HUES64 (cell line): Measurements from ENCODE around the gene DDX19B.
"Not testable (repeated sequence)": the region's sequence is repeated elsewhere in the genome, so short reads cannot be mapped to it uniquely, and the experiment has no call there.

Experiments used
- H3K27ac ChIP-seq: 2 replicates; pipeline ENCODE4 v1.7.0; 2013; ENCODE audit warnings: low read depth, low read length, inconsistent platforms
- H3K27me3 ChIP-seq: 2 replicates; pipeline ENCODE4 v1.6.1; 2013; ENCODE audit warnings: mild to moderate bottlenecking, low read length; ENCODE audit not compliant: insufficient read depth
- H3K36me3 ChIP-seq: 2 replicates; pipeline ENCODE4 v1.6.1; 2013; ENCODE audit warnings: mild to moderate bottlenecking, low read length; ENCODE audit not compliant: insufficient read depth
- H3K4me1 ChIP-seq: 2 replicates; pipeline ENCODE4 v1.6.1; 2013; ENCODE audit warnings: mild to moderate bottlenecking, low read length, moderate library complexity; ENCODE audit not compliant: insufficient read depth
- H3K4me3 ChIP-seq: 2 replicates; pipeline ENCODE4 v1.5.1; 2013; ENCODE audit warnings: mild to moderate bottlenecking, low read length, moderate library complexity
- H3K9ac ChIP-seq: 2 replicates; pipeline ENCODE4 v1.6.1; 2013; ENCODE audit warnings: mild to moderate bottlenecking, low read depth, low read length
- H3K9me3 ChIP-seq: 2 replicates; pipeline ENCODE4 v1.6.1; 2013; ENCODE audit warnings: low read depth, low read length; ENCODE audit not compliant: insufficient read depth
- WGBS: fragments of 150-250, 120-280 bp; methylation state at CpG from one replicate; pipeline ENCODE4 v1.1.7; 2013; ENCODE audit warnings: missing lambda C conversion rate; 5-methylcytosine and 5-hydroxymethylcytosine counted together

The DDX19B gene

DNA sequence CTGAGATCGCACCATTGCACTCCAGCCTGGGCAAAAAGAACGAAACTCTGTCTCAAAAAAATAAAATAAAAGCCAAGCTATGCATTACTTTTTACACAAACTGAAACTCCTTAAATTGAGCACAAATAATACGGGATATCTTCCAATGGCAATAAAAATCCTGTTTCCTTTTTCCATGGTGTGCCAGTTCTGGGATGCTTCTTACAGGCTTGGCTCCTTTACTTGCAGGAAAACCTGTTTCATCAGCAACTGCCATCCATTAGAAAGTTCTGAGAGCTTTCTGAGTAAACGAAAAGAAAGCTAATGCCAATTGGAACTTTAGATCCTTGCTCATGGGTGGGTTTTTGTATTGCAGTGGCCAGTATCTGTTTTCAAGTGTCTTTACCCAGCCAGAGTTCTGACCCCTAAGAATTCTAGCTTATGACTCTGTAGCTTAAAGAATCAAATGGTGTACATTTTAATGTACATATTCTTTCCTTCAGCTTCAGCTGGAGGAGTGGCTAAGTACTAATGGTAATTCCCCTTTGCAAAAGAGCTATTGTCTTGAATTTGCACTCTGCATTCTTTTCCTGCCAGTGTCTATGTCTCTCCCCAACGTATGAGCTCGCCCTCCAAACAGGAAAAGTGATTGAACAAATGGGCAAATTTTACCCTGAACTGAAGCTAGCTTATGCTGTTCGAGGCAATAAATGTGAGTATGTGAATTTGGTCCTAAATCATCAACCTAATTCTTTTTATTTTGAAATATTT lies 26.2 kb downstream of the DDX19B start:
- Histone ChIP-seq H3K4me1 (no peaks in the 10 kb centered on the region), H3K4me3 (no peak overlapping the region), H3K27me3 (no peaks in the 10 kb centered on the region), H3K36me3 (peaks cover 59% of the 10 kb centered on the region), H3K9ac (no peak overlapping the region), H3K9me3 (no peaks in the 10 kb centered on the region), H3K27ac (no peak overlapping the region)
- 92% methylated on average over 6 of the region's 7 CpGs for WGBS

DNA sequence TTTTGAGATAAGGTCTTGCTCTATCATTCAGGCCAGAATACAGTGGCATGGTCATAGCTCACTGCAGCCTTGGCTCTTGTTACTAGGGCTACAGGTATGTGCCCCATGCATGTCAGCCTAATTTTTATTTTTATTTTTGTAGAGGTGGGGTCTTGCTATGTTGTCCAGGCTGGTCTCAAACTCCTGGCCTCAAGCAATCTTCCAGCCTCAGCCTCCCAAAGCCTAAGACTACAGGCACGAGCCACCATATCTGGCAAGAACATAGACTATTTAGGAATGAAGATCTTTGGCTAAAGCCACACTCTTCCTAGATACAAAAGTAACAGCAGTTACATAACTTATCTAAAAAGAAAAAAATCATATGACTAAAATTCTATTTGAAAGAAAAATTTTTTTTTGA lies 32.1 kb downstream of the DDX19B start:
- no peaks in the 10 kb centered on the region for H3K9me3 ChIP-seq
- H3K4me1 ChIP-seq: no peaks in the 10 kb centered on the region
- no peak overlapping the region for H3K4me3 ChIP-seq
- 92% methylated on average over 1 of the region's 1 CpG for WGBS
- peaks cover 71% of the 10 kb centered on the region for H3K36me3 ChIP-seq
- no peak overlapping the region for H3K27ac ChIP-seq
- H3K9ac ChIP-seq: no peak overlapping the region
- no peaks in the 10 kb centered on the region for H3K27me3 ChIP-seq

DNA sequence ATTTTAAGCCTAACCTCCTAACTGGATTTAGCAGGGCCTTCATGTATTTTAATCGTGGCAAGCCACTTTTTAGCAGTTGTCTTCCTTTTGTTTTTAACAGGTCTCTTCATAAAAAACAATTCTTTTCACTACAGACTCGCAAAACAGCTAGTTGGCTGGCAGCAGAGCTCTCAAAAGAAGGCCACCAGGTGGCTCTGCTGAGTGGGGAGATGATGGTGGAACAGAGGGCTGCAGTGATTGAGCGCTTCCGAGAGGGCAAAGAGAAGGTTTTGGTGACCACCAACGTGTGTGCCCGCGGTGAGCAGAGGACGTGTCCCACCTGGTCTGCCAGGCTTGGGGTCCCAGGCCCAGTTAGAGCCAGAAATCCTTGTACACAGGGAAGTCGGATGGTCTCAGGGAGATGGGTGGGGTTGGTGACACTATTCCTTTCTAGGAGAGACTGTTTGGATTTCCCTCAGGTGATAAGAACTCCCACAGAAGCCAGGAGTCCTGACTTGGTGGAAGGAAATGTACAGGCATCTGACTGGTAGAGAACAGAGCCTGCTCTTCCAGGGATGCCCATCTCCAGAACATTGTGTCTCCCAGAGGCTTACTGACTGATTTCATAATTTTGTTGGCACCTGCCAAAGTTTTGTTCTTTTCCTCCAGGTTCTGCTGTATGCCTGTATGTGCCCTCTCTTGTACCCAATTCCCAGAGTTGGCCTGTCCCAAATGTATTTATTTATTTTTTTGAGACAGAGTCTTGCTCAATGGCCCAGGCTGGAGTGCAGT lies 32.8 kb downstream of the DDX19B start:
- H3K36me3 ChIP-seq: peaks cover 76% of the 10 kb centered on the region
- no peak overlapping the region for H3K27ac ChIP-seq
- no peak overlapping the region for H3K9ac ChIP-seq
- H3K4me3 ChIP-seq: no peak overlapping the region
- no peaks in the 10 kb centered on the region for H3K27me3 ChIP-seq
- 82% methylated on average over 9 of the region's 9 CpGs for WGBS
- no peaks in the 10 kb centered on the region for H3K9me3 ChIP-seq
- no peaks in the 10 kb centered on the region for H3K4me1 ChIP-seq

- WGBS: 93% methylated on average over 4 of the region's 12 CpGs
- H3K27me3 ChIP-seq, H3K4me3 ChIP-seq, H3K27ac ChIP-seq, H3K9me3 ChIP-seq, H3K4me1 ChIP-seq, H3K9ac ChIP-seq: not testable (repeated sequence)
- peaks cover 74% of the 10 kb centered on the region for H3K36me3 ChIP-seq
These were observed 33.7 kb downstream of the DDX19B start for GRCh38 chr16:70332728-70333127.

DNA sequence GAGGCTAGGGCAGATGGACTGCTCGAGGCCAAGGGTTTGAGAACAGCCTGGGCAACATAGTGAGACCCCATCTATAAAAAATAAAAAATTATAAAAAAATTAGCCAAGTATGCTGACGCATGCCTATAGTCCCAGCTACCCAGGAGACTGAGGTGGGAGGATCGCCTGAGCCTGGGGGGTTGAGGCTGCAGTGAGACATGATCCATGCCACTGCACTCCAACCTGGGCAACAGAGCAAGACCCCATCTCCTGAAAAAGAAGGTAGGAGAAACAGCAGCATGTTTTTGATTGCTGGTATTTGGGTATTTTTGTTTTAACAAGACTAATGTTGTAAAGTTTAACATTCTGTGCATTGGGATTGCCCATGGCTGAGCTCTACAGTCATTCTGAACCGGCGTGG lies 38.8 kb downstream of the DDX19B start:
- H3K27me3 ChIP-seq: no peaks in the 10 kb centered on the region
- no peaks in the 10 kb centered on the region for H3K9me3 ChIP-seq
- H3K27ac ChIP-seq: no peak overlapping the region
- H3K4me1 ChIP-seq: no peaks in the 10 kb centered on the region
- no peak overlapping the region for H3K4me3 ChIP-seq
- no peak overlapping the region for H3K9ac ChIP-seq
- peaks cover 36% of the 10 kb centered on the region for H3K36me3 ChIP-seq
- over 99% methylated on average over 5 of the region's 5 CpGs for WGBS

GRCh38 chr16:70341600-70341999 lies 42.6 kb downstream of the DDX19B start:
- 83% methylated on average over 4 of the region's 4 CpGs for WGBS
- no peak overlapping the region for H3K27ac ChIP-seq
- H3K36me3 ChIP-seq: peaks cover 9% of the 10 kb centered on the region; the same call in 1 of the 2 replicates
- no peaks in the 10 kb centered on the region for H3K27me3 ChIP-seq
- H3K4me1 ChIP-seq: no peaks in the 10 kb centered on the region
- H3K4me3 ChIP-seq: no peak overlapping the region
- no peaks in the 10 kb centered on the region for H3K9me3 ChIP-seq
- H3K9ac ChIP-seq: no peak overlapping the region

DNA sequence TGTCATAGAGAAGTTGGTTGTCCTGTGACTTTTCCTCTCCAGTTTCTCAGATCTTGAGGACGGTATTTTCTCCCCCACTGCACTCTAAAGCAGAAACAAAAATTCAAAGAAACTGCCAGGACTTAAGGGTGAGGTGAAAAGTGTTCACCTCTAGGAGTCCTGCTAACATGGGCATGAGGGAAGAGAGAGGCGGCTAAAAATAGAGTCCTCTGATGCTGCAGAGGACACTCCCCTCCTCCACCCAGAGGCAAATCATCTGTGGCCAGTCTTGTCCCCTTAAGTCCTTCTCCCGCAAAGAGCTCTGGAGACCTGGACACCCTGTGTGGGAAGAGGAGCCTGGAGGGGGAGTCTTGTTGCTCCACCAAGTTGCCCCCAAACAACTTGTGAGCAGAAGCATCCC lies 43.0 kb downstream of the DDX19B start:
- Histone ChIP-seq H3K4me1 (no peaks in the 10 kb centered on the region), H3K27ac (no peak overlapping the region), H3K9ac (no peak overlapping the region), H3K36me3 (0 out of 2 replicates have a peak, but pooled peaks cover 9% of the 10 kb centered on the region), H3K9me3 (no peaks in the 10 kb centered on the region), H3K4me3 (no peak overlapping the region), H3K27me3 (no peaks in the 10 kb centered on the region)
- WGBS: 79% methylated on average over 2 of the region's 3 CpGs

GRCh38 chr16:70345840-70346239 lies 46.9 kb downstream of the DDX19B start:
- 94% methylated on average over 10 of the region's 10 CpGs for WGBS
- Histone ChIP-seq H3K4me1 (no peaks in the 10 kb centered on the region), H3K9me3 (no peaks in the 10 kb centered on the region), H3K27ac (no peak overlapping the region), H3K4me3 (peak overlapping the region; percentile 88), H3K36me3 (peaks cover 20% of the 10 kb centered on the region), H3K9ac (peak overlapping the region; percentile 91), H3K27me3 (no peaks in the 10 kb centered on the region)

DNA sequence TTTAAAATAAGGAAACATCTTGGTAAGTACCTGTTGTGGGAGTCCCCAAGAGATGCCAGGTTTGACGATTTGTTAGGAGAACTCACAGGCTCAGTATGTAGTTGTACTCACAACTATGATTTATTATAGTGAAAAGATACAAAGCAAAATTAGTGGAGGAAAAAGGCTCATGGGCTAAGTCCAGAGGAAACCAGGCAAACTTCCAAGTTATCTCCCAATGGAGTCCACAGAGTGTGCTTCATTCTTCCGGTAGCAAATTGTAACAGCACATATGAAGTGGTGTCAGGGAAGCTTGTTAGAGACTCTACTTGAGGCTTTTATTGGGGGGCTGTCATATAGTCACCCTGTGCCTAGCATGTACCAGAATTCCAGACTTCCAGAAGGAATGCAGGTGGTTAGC lies 50.0 kb downstream of the DDX19B start:
- 92% methylated on average over 2 of the region's 2 CpGs for WGBS
- Histone ChIP-seq H3K36me3 (peaks cover 40% of the 10 kb centered on the region), H3K27ac (no peak overlapping the region), H3K9me3 (no peaks in the 10 kb centered on the region), H3K9ac (no peak overlapping the region), H3K4me3 (no peak overlapping the region), H3K4me1 (no peaks in the 10 kb centered on the region), H3K27me3 (no peaks in the 10 kb centered on the region)

DNA sequence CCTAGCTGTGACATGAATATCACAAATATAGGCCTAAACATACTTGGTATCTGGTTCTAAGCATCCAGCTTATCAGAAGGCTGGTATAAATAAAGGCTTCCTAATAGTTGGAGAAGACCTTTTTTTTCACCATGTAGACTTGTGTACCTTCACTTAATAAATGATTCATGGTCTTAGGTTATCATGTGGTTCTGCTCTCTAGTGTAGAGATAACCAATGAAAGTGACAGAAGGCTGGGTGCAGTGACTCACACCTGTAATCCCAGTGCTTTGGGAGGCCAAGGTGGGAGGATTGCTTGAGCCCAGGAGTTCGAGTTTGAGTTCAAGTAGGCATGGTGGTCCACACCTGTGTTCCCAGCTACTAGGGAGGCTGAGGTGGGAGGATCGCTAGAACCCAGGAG lies 50.8 kb downstream of the DDX19B start:
- Histone ChIP-seq H3K9ac (no peak overlapping the region), H3K4me3 (no peak overlapping the region), H3K4me1 (no peaks in the 10 kb centered on the region), H3K9me3 (no peaks in the 10 kb centered on the region), H3K27ac (no peak overlapping the region), H3K27me3 (no peaks in the 10 kb centered on the region), H3K36me3 (peaks cover 46% of the 10 kb centered on the region)
- 94% methylated on average over 2 of the region's 2 CpGs for WGBS

DNA sequence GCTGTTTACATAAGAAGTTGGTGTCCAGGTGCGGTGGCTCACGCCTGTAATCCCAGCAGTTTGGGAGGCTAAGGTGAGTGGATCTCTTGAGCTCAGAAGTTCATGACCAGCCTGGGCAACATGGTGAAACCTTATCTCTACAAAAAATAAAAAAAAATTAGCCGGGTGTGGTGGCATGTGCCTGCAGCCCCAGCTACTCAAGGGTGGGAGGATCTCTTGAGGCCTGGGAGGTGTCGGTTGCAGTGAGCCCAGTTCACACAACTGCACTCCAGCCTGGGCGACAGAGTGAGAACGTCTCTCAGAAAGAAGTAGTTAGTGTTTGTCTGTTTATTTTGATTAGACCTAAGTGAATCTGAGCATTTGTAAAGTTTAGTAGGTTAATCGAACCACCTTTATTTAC lies 60.6 kb downstream of the DDX19B start:
- WGBS: 96% methylated on average over 7 of the region's 7 CpGs
- H3K27ac ChIP-seq: no peak overlapping the region
- H3K4me3 ChIP-seq: no peak overlapping the region
- no peak overlapping the region for H3K9ac ChIP-seq
- H3K36me3 ChIP-seq: peaks cover 94% of the 10 kb centered on the region
- H3K4me1 ChIP-seq: no peaks in the 10 kb centered on the region
- no peaks in the 10 kb centered on the region for H3K27me3 ChIP-seq
- H3K9me3 ChIP-seq: no peaks in the 10 kb centered on the region
